ENCODE results near the gene ALDH1B1.

The ALDH1B1 gene

DNA sequence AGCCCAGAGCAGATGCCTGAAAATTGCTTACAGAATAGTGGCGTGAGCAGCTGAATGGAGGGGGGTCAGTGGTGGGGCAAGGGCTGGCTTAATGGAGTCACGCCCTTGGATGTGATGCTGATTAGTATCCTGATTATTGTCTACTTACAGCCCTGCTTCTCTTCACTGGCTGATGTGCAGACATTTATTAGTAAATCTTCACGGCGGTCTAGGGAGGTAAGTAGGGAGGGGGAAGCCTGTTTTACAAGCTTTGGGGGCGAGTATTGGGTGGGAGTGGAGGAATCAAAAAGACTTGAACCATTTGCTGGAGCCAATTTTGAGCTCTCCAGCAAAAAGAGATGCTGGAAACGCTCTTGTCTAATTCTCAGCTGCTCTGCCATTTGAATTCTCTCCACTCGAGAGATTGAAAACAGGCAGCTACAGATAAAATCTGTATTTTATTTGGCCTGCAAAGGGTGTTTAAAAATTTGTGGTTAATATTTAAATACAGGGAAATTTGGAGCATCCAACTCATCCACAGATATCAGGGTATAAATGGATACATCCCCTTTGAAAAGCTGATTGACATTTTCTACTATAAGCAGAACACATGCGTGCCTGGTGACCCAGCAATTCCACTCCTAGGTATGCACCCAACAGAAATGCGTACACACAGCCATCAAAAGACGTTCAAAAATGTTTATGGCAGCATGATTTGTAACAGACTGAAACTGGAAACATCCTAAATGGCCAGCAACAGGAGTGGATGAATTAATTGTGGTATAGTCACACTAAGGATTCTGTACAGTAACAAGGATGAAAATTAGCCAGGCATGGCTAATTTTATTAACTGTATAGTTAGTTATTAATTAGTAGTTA, 19.5 kb upstream of the ALDH1B1 start:
- Histone ChIP-seq H3K4me1 (ENCODE audit: insufficient read depth, low read length) (no peaks in the 10 kb centered on the region), H3K9ac (ENCODE audit: low read depth, low read length) (no peak overlapping the region), H2AFZ (ENCODE audit: low read depth, low read length) (no peak overlapping the region), H3K27ac (ENCODE audit: low read length) (no peak overlapping the region), H3K4me2 (ENCODE audit: insufficient read depth, low read length) (no peak overlapping the region), H3K27me3 (ENCODE audit: insufficient read depth, low read length, poor library complexity) (no peaks in the 10 kb centered on the region), H3K4me3 (ENCODE audit: low read depth in 1 of 2, low read length in 2 of 2) (no peak overlapping the region), H3K79me2 (ENCODE audit: insufficient read depth, low read length) (no peaks in the 10 kb centered on the region), H3K9me3 (ENCODE audit: insufficient read depth, low read length, severe bottlenecking) (no peaks in the 10 kb centered on the region), H4K20me1 (ENCODE audit: insufficient read depth, low read length) (no peaks in the 10 kb centered on the region), H3K36me3 (ENCODE audit: insufficient read depth, low read length) (no peaks in the 10 kb centered on the region)
- DNase-seq (no peak), ATAC-seq (ENCODE audit: insufficient read depth, low read depth) (no peak)
- TF ChIP-seq EZH2 (IDR thresholded peaks at IDR 0.05; ENCODE audit: borderline replicate concordance, low read depth, low read length, severe bottlenecking): no peak
- TF ChIP-seq, protein P1, sequence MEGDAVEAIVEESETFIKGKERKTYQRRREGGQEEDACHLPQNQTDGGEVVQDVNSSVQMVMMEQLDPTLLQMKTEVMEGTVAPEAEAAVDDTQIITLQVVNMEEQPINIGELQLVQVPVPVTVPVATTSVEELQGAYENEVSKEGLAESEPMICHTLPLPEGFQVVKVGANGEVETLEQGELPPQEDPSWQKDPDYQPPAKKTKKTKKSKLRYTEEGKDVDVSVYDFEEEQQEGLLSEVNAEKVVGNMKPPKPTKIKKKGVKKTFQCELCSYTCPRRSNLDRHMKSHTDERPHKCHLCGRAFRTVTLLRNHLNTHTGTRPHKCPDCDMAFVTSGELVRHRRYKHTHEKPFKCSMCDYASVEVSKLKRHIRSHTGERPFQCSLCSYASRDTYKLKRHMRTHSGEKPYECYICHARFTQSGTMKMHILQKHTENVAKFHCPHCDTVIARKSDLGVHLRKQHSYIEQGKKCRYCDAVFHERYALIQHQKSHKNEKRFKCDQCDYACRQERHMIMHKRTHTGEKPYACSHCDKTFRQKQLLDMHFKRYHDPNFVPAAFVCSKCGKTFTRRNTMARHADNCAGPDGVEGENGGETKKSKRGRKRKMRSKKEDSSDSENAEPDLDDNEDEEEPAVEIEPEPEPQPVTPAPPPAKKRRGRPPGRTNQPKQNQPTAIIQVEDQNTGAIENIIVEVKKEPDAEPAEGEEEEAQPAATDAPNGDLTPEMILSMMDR (IDR thresholded peaks at IDR 0.05; ENCODE audit: borderline replicate concordance, extremely low read depth, low read length, poor library complexity, severe bottlenecking): no peak

DNA sequence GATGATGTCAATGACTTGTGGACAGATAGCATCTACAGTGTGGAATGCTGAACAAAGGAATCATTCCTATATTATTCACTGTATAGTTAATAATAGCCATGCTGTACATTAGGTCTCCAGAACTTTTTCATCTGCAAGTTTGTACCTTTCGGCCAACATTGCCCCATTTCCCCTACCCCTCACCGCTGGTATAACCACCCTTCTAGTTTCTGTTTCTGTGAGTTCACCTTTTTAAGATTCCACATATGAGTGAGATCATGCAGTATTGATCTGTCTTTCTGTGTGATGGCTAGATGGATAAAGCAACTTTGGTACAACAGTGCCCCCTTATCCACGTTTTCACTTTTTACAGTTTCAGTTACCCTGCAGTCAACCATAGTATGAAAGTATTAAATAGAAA, 18.8 kb upstream of the ALDH1B1 start:
- H3K4me1 ChIP-seq (ENCODE audit: insufficient read depth, low read length): no peaks in the 10 kb centered on the region

DNA sequence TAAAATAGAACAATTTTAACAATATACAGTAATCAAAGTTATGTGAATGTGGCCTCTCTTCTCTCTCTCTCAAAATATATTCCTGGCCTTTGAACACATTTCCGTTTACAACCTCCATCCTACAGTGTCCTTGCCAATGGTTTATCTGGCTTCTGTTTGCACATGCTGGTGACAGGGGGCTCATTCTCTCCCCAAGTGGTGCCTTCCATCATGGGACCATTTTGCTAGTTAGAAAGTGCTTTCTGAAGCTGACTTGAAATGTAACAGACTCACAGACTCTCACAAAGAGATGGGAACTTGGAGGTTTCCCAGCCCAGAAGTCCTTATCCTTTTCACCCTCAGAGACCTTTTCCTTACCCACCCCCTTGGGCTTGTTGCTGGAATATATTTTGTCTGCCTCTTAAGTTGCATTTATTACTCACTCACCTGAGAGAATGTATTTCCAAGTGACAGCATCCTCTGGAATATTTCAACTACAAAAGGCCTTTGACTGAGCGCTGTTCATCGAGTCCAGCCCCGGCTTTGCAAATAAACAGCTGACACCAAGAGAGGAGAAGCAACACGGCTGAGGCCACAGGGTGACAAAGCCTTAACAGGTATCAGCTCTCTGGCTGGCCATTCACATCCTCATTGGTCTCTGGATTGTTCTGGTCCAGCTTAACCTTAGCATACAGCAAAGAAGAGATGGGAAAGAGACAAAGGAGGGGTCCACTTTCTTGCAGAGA, 17.5 kb upstream of the ALDH1B1 start:
- H3K9me3 ChIP-seq (ENCODE audit: insufficient read depth, low read length, severe bottlenecking): no peaks in the 10 kb centered on the region
- ATAC-seq (ENCODE audit: insufficient read depth, low read depth): no peak
- TF ChIP-seq, protein P1 (IDR thresholded peaks at IDR 0.05; ENCODE audit: borderline replicate concordance, extremely low read depth, low read length, poor library complexity, severe bottlenecking): no peak
- TF ChIP-seq EZH2 (IDR thresholded peaks at IDR 0.05; ENCODE audit: borderline replicate concordance, low read depth, low read length, severe bottlenecking): no peak
- no peaks in the 10 kb centered on the region for H3K27me3 ChIP-seq (ENCODE audit: insufficient read depth, low read length, poor library complexity)
- no peaks in the 10 kb centered on the region for H3K4me1 ChIP-seq (ENCODE audit: insufficient read depth, low read length)
- no peak for DNase-seq
- no peaks in the 10 kb centered on the region for H4K20me1 ChIP-seq (ENCODE audit: insufficient read depth, low read length)
- H3K4me3 ChIP-seq (ENCODE audit: low read depth in 1 of 2, low read length in 2 of 2): no peak overlapping the region
- H3K79me2 ChIP-seq (ENCODE audit: insufficient read depth, low read length): no peaks in the 10 kb centered on the region
- H3K4me2 ChIP-seq (ENCODE audit: insufficient read depth, low read length): no peak overlapping the region
- no peak overlapping the region for H3K9ac ChIP-seq (ENCODE audit: low read depth, low read length)
- H3K27ac ChIP-seq (ENCODE audit: low read length): no peak overlapping the region
- H2AFZ ChIP-seq (ENCODE audit: low read depth, low read length): no peak overlapping the region
- no peaks in the 10 kb centered on the region for H3K36me3 ChIP-seq (ENCODE audit: insufficient read depth, low read length)

More for the DNA sequence above, 18.8 kb upstream of the ALDH1B1 start:
- no peak overlapping the region for H3K9ac ChIP-seq (ENCODE audit: low read depth, low read length)
- H4K20me1 ChIP-seq (ENCODE audit: insufficient read depth, low read length): no peaks in the 10 kb centered on the region
- H3K4me3 ChIP-seq (ENCODE audit: low read depth in 1 of 2, low read length in 2 of 2): no peak overlapping the region
- no peak overlapping the region for H3K27ac ChIP-seq (ENCODE audit: low read length)
- ATAC-seq (ENCODE audit: insufficient read depth, low read depth) (no peak), DNase-seq (no peak)
- H3K4me2 ChIP-seq (ENCODE audit: insufficient read depth, low read length): no peak overlapping the region
- no peaks in the 10 kb centered on the region for H3K36me3 ChIP-seq (ENCODE audit: insufficient read depth, low read length)
- no peak overlapping the region for H2AFZ ChIP-seq (ENCODE audit: low read depth, low read length)
- TF ChIP-seq, protein P1 (IDR thresholded peaks at IDR 0.05; ENCODE audit: borderline replicate concordance, extremely low read depth, low read length, poor library complexity, severe bottlenecking): no peak
- no peak for TF ChIP-seq EZH2 (IDR thresholded peaks at IDR 0.05; ENCODE audit: borderline replicate concordance, low read depth, low read length, severe bottlenecking)
- no peaks in the 10 kb centered on the region for H3K27me3 ChIP-seq (ENCODE audit: insufficient read depth, low read length, poor library complexity)
- H3K79me2 ChIP-seq (ENCODE audit: insufficient read depth, low read length): no peaks in the 10 kb centered on the region
- no peaks in the 10 kb centered on the region for H3K9me3 ChIP-seq (ENCODE audit: insufficient read depth, low read length, severe bottlenecking)

All from DND-41 (cell line).